Head of caudate nucleus (tissue), 42 donors: Measurements from ENCODE around the gene TNNI3.
A peak's percentile ranks its signal among the peaks of the same experiment; 100 is the strongest.

Source experiments
- DNase-seq, 42 donors: peaks; one replicate each; pipeline versions ENCODE4 v3.0.0 to v3.0.0-alpha.2; 2020 to 2021; ENCODE audit warnings: mixed read lengths in 7 of 42
- intact Hi-C: fragments of 100-400 bp; cut with DNase I; formaldehyde crosslinking; loops from one replicate; pipeline ENCODE4 v1.15.0; 2022

The TNNI3 gene

GRCh38 chr19:55153652-55154264 lies 3.8 kb downstream of the TNNI3 start:
- intact Hi-C loops, result no loop called here
- DNase-seq, result no peak

- no peak for DNase-seq
- intact Hi-C loops, result no loop called here
Observed at GRCh38 chr19:55152017-55152416, 5.5 kb downstream of the TNNI3 start.

- no peak for DNase-seq
- intact Hi-C loops, result no loop called here
Observed at GRCh38 chr19:55149078-55150003, 8.2 kb downstream of the TNNI3 start, which contains the start of gene TNNT1. Gene TNNT1, minus strand, starts transcription at chr19:55149206. Its CDS starts 2,049 bp downstream, at chr19:55147157.

- DNase-seq, result no peak
- intact Hi-C loops, result no loop called here
Observed at GRCh38 chr19:55147545-55148251, 9.8 kb downstream of the TNNI3 start.

- intact Hi-C loops, result no loop called here
- no peak for DNase-seq
Observed at GRCh38 chr19:55146705-55147273, 10.7 kb downstream of the TNNI3 start.

GRCh38 chr19:55146078-55146704 lies 11.3 kb downstream of the TNNI3 start:
- intact Hi-C loops, result no loop called here
- no peak for DNase-seq

- no peak for DNase-seq
- intact Hi-C loops, result no loop called here
Observed at GRCh38 chr19:55145232-55145631, 12.3 kb downstream of the TNNI3 start.

GRCh38 chr19:55141696-55142095 lies 15.8 kb downstream of the TNNI3 start:
- peak in 1 of 42 donors; percentile 11 for DNase-seq
- intact Hi-C loops, result loop anchor here (5.0 kb wide), 1 partner anchor 361 kb away; no protein-coding TSS in a partner anchor

- DNase-seq, result no peak
- intact Hi-C loops, result no loop called here
Observed at GRCh38 chr19:55137915-55138314, 19.6 kb downstream of the TNNI3 start.

- no peak for DNase-seq
- intact Hi-C loops, result no loop called here
Observed at GRCh38 chr19:55136399-55137102, 21.0 kb downstream of the TNNI3 start.

GRCh38 chr19:55134736-55135135 lies 22.8 kb downstream of the TNNI3 start:
- intact Hi-C loops, result no loop called here
- no peak for DNase-seq

GRCh38 chr19:55133639-55134444 lies 23.7 kb downstream of the TNNI3 start:
- DNase-seq, result no peak
- intact Hi-C loops, result no loop called here

- intact Hi-C loops, result no loop called here
- no peak for DNase-seq
Observed at GRCh38 chr19:55132453-55133129, 24.9 kb downstream of the TNNI3 start.

- DNase-seq, result no peak
Observed at GRCh38 chr19:55131421-55131820, 26.1 kb downstream of the TNNI3 start.

GRCh38 chr19:55119053-55119452 lies 38.5 kb downstream of the TNNI3 start:
- intact Hi-C loops, result no loop called here

More at GRCh38 chr19:55131421-55131820, 26.1 kb downstream of the TNNI3 start:
- intact Hi-C loops, result no loop called here

GRCh38 chr19:55118401-55118991 lies 39.0 kb downstream of the TNNI3 start:
- DNase-seq, result peak; percentile 71 to 93 (median 82)
- intact Hi-C loops, result no loop called here

More at GRCh38 chr19:55119053-55119452, 38.5 kb downstream of the TNNI3 start:
- DNase-seq, result no peak
